HepG2 (cell line): ENCODE data around the gene FECH. TPM values are rescaled to one million over a fixed set of nuclear protein-coding genes. Genes with fewer than 3 reads are reported as not detected.

Experiments used
- ASH2L ChIP-seq: fragments of 300-600, 200-600 bp; sonication (generic); IDR thresholded peaks from 2 replicates; pipeline ENCODE4 v1.7.0; 2017; ENCODE audit warnings: low read depth, mild to moderate bottlenecking, moderate library complexity, mixed read lengths, low read length; ENCODE audit not compliant: insufficient read length
- HMG20B ChIP-seq: conservative IDR thresholded peaks from 2 replicates; pipeline ENCODE4 v1.6.1; 2016; ENCODE audit warnings: missing genetic modification reagents, missing compliant biosample characterization
- KMT2B ChIP-seq: IDR thresholded peaks from 2 replicates; pipeline ENCODE4 v1.6.1; 2016; ENCODE audit warnings: missing genetic modification reagents, missing compliant biosample characterization
- MTA1 ChIP-seq: sonication (generic); formaldehyde crosslinking; IDR thresholded peaks from 2 replicates; pipeline ENCODE4 v1.4.0; 2020; ENCODE audit warnings: missing genetic modification reagents, mild to moderate bottlenecking, borderline replicate concordance
- MXD1 ChIP-seq: sonication (generic); formaldehyde crosslinking; IDR thresholded peaks from 2 replicates; pipeline ENCODE4 v1.4.0; 2020; ENCODE audit warnings: mild to moderate bottlenecking, missing genetic modification reagents
- NFAT5 ChIP-seq: sonication (generic); formaldehyde crosslinking; IDR thresholded peaks from 2 replicates; pipeline ENCODE4 v1.4.0; 2020; ENCODE audit warnings: missing genetic modification reagents
- NFIB ChIP-seq: sonication (generic); formaldehyde crosslinking; IDR thresholded peaks from 2 replicates; pipeline ENCODE4 v1.9.0; 2021; ENCODE audit warnings: missing genetic modification reagents, mild to moderate bottlenecking, borderline replicate concordance
- NR2F1 ChIP-seq, 2 experiments: fragments of 450-650 bp in 1 of 2; formaldehyde crosslinking in 1 of 2; IDR thresholded peaks; 2 replicates each; pipeline versions ENCODE4 v1.5.0 to v1.6.1; 2016 to 2020; ENCODE audit warnings: mild to moderate bottlenecking in 1 of 2, missing compliant biosample characterization in 1 of 2, missing genetic modification reagents in 1 of 2, moderate library complexity in 1 of 2
- PHF21A ChIP-seq: sonication (generic); formaldehyde crosslinking; IDR thresholded peaks from 2 replicates; pipeline ENCODE4 v1.5.0; 2020; ENCODE audit warnings: mild to moderate bottlenecking, missing genetic modification reagents
- PRDM4 ChIP-seq: sonication (generic); formaldehyde crosslinking; IDR thresholded peaks from 2 replicates; pipeline ENCODE4 v1.9.0; 2021; ENCODE audit warnings: missing genetic modification reagents, borderline replicate concordance
- RXRA ChIP-seq: sonication (generic); formaldehyde crosslinking; IDR thresholded peaks from 2 replicates; pipeline ENCODE4 v1.5.1; 2020; ENCODE audit warnings: missing genetic modification reagents
- SIN3A ChIP-seq: IDR thresholded peaks from 2 replicates; pipeline ENCODE4 v1.6.1; 2011; ENCODE audit warnings: low read depth, mild to moderate bottlenecking, control low read depth, low read length, borderline replicate concordance
- TFDP1 ChIP-seq: IDR thresholded peaks from 2 replicates; pipeline ENCODE4 v1.6.1; 2016; ENCODE audit warnings: missing compliant biosample characterization, missing genetic modification reagents, borderline replicate concordance
- ZNF280B ChIP-seq: sonication (generic); formaldehyde crosslinking; IDR thresholded peaks from 2 replicates; pipeline ENCODE4 v1.5.0; 2020; ENCODE audit warnings: missing genetic modification reagents, mild to moderate bottlenecking, borderline replicate concordance
- ZNF496 ChIP-seq: sonication (generic); formaldehyde crosslinking; IDR thresholded peaks from 2 replicates; pipeline ENCODE4 v1.8.1; 2023; ENCODE audit warnings: mild to moderate bottlenecking, moderate library complexity, missing genetic modification reagents; ENCODE audit not compliant: insufficient replicate concordance
- polyA plus RNA-seq, 8 experiments: library from polyadenylated mRNA; depleted of rRNA in 3 of 8; stranded (reverse) in 7 of 8; unstranded in 1 of 8; fragments of >200 nt; fragmentation: Illumina TruSeq in 4 of 8; extraction: Trizol in 4 of 8; gene quantifications; 2 replicates each; pipeline versions ENCODE4 v1.2.1 to v1.2.3, GENCODE V29; 2011 to 2016; ENCODE audit warnings: low read depth in 4 of 8, missing spikeins in 1 of 8, mixed read lengths in 1 of 8; ENCODE audit not compliant: insufficient read depth in 1 of 8
- total RNA-seq, 5 experiments: library from RNA; depleted of rRNA; stranded (reverse); fragments of >200 nt; fragmentation: Illumina TruSeq; extraction: Trizol; gene quantifications; 2 replicates each; pipeline ENCODE4 v1.2.3, GENCODE V29; 2016; ENCODE audit warnings: low read depth in 1 of 5

The FECH gene
- total and polyA plus RNA-seq, 2 of the 13 experiments (the other 11 are each of a cell fraction or from before 2014, with no cell fraction given) = 14.7 to 21.9 TPM

GRCh38 chr18:57630002-57630753, 43.7 kb upstream of the FECH start (continued):
- TF ChIP-seq NFAT5 (CRISPR knock-in tag) = no peak
- TF ChIP-seq TFDP1 (CRISPR knock-in tag) = 0 out of 2 replicates have a peak, but pooled peaks have one; percentile 31
- peak; percentile 83; the same call in 1 of the 2 replicates for TF ChIP-seq MTA1 (CRISPR knock-in tag)
- no peak for TF ChIP-seq NFIB (CRISPR knock-in tag)
- TF ChIP-seq ASH2L = peak; percentile 60
- TF ChIP-seq HMG20B (CRISPR knock-in tag) = no peak; the same call in 1 of the 2 replicates
- TF ChIP-seq RXRA (CRISPR knock-in tag) = peak; percentile 78
- TF ChIP-seq PRDM4 (CRISPR knock-in tag) = no peak
- TF ChIP-seq ZNF496 (CRISPR knock-in tag) = no peak
- peak; percentile 90 for TF ChIP-seq KMT2B (CRISPR knock-in tag)
- TF ChIP-seq ZNF280B (CRISPR knock-in tag) = no peak
- TF ChIP-seq NR2F1 (CRISPR knock-in tag; IDR thresholded peaks at IDR 0.05) = no peak
- TF ChIP-seq PHF21A (CRISPR knock-in tag) = peak; percentile 64; the same call in 1 of the 2 replicates
- no peak for TF ChIP-seq SIN3A
- peak; percentile 47; the same call in 1 of the 2 replicates for TF ChIP-seq MXD1 (CRISPR knock-in tag)
